DMS53 (cell line): Measurements from ENCODE around the gene SMCO1.
"Not testable (repeated sequence)": the region's sequence is repeated elsewhere in the genome, so short reads cannot be mapped to it uniquely, and the experiment has no call there.

Source experiments
- DNase-seq: peaks from one replicate; lab custom pipeline; 2025; lab: John Stamatoyannopoulos, UW

Gene SMCO1

DNA sequence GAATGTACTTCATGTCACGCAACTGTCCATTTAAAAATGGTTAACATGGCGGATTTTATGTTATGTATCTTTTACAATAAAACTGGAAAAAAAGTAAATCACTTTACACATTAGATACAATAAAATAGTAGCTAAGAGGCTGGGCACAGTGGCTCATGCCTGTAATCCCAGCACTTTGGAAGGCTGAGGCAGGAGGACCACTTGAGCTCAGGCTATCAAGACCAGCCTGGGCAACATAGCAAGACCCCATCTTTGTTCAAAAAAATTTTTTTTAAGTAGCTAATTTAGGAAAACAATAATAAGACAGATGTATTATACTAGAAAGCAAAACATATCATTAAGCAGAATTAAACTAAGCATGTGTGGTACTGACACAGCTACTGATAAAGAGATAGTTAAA, 23.1 kb downstream of the SMCO1 start:
- no peak for DNase-seq

DNA sequence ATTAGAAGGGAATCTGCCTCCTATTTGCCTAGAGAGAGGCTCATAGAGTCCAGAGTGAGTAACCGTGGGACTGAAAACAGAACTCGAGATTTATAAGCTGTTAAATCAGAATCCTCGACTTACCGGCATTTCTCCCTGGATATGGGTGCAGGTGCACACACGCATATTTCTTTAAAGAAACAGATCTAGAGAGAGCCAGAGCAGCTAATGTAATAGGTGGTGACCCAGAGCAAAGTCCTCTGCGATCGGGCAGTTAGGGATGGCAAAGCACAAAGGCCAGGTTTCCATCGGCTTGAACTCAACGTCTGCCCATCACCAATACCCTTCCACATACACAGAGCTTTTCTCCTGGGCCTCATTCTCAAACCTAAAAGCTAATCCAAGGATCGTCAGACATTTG, 25.4 kb downstream of the SMCO1 start:
- no peak for DNase-seq

DNA sequence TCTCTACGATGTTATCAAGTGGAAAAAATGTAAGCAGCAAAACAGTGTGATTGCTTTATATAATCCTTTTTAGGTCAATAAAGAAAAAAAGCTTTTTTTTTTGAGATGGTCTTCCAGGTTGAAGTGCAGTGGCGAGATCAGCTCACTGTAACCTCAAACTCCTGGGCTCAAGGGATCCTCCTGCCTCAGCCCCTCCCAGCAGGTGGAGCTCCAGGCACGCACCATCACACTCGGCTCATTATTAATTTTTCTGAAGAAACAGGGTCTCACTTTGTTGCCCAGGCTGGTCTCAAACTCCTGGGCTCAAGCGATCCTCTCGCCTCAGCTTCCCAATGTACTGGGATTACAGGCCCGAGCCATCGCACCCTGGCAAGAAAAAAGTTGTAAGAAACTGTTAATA, 28.9 kb downstream of the SMCO1 start:
- DNase-seq, result no peak

DNA sequence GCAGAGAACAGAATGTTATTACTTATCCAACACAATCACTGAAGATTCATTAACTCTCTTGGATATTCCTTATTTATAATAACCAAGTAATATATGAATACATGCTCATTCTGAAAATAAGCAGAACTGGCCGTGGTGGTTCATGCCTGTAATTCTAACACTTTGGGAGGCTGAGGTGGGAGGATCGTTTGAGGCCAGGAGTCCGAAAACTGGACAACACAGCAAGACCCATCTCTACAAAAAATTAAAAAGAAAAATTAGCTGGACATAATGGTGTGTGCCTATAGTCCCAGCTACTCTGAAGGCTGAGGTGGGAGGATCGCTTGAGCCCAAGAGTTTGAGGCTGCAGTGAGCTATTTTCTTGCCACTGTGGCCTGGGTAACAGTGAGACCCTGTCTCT, 37.5 kb downstream of the SMCO1 start:
- DNase-seq, result no peak

DNA sequence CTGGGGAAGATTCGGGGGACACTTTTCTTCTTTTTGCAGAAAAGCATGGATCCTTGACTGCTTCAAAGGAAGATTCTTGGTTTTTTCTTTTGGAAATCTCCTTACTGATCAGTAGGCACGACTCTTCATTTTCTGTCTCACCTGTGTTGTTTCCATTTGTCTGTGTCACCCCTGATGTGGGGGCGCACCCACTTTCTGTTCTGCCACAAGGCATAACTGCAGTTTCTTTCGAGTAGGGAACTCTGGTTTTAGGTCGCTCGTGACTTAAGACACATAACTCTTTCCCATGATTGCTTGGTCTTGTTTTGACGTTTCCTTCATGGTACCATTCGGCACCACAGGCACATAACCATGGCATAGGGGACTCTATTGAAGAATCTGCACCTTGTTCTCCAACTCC, 42.9 kb downstream of the SMCO1 start:
- DNase-seq, result no peak

DNA sequence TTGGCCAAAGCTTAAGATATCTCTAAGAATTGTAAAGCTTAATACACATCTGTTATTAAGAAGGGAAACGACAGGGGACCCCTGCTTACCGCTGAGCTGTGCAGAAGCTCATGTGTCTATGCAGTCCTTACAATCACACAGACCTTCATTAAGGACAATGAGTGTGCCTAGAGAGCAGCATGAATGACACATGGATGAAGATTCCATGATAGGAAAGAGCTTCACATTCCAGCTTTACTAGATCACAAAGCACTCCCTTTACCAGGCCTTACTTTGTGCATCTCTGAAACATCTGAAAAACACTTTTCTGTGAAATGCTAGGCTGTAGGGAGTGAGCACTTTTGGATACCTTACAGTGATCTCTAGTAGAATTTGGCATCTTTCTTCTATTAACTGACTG, 43.6 kb downstream of the SMCO1 start:
- DNase-seq, result no peak

DNA sequence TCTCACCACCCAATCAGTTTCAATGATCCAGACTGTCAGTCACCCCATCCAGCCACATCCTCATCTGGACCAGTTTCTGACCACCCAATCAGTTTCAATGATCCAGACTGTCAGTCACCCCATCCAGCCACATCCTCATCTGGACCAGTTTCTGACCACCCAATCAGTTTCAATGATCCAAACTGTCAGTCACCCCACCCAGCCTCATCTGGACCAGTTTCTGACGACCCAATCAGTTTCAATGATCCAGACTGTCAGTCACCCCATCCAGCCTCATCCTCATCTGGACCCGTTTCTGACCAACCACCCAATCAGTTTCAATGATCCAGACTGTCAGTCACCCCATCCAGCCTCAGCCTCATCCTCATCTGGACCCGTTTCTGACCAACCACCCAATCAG, 45.0 kb downstream of the SMCO1 start:
- not testable (repeated sequence) for DNase-seq

DNA sequence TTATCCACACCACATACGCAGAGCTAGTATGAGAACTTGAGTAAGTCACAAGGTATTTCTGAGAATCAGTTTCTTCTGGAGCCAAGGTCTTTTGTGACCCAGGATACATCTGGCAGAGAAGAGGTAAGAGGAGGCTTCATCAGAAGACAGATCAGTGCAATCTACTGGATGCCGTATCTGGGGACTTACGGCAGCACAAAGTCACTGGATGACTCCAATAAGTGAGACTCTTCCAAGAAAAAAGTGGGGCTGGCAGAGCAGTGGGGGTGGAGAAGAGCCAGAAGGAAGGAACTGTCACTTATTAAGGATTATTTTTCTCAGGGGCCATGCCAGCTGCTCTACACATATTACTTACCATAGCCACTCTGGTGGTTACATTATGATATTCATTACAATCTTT, 51.3 kb downstream of the SMCO1 start:
- DNase-seq, result no peak

DNA sequence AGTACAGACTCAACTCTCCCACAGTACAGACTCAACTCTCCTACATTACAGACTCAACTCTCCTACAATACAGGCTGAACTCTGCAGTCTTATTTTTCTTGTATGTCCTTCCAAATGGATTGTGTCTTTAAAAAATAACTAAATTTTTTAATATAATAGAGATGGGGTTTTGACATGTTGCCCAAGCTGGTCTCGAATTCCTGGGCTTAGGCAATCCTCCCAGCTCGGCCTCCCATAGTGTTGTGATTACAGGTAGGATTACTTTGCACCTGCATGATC, 51.7 kb downstream of the SMCO1 start:
- DNase-seq, result no peak

DNA sequence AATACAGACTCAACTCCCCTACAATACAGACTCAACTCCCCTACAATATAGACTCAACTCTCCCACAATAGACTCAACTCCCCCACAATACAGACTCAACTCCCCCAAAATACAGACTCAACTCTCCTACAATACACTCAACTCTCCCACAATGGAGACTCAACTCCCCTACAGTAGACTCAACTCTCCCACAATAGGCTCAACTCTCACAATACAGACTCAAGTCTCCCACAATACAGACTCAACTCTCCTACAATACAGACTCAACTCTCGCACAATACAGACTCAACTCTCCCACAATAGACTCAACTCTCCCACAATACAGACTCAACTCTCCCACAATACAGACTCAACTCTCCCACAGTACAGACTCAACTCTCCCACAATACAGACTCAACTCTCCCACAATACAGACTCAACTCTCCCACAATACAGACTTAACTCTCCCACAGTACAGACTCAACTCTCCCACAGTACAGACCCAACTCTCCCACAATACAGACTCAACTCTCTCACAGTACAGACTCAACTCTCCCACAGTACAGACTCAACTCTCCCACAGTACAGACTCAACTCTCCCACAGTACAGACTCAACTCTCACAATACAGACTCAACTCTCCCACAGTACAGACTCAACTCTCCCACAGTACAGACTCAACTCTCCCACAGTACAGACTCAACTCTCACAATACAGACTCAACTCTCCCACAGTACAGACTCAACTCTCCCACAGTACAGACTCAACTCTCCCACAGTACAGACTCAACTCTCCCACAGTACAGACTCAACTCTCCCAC, 52.3 kb downstream of the SMCO1 start:
- not testable (repeated sequence) for DNase-seq

DNA sequence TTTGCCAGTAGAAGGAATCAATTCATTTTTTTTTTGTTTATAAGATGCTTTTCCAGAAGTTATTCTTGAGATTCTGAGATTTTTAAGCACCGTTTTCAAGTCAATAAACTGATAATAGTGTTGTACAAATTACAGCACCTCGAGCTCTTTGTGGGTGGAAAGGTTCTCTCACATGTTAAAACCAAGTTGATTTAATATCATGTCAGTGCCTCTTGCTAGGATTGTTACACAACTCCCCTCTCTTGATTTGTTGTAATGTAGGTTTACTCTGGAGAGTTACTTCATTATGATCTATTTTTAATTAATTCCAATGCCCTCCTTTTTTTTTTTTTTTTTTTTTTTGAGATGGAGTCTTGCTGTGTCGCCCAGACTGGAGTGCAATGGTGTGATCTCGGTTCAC, 57.1 kb downstream of the SMCO1 start:
- DNase-seq, result no peak

DNA sequence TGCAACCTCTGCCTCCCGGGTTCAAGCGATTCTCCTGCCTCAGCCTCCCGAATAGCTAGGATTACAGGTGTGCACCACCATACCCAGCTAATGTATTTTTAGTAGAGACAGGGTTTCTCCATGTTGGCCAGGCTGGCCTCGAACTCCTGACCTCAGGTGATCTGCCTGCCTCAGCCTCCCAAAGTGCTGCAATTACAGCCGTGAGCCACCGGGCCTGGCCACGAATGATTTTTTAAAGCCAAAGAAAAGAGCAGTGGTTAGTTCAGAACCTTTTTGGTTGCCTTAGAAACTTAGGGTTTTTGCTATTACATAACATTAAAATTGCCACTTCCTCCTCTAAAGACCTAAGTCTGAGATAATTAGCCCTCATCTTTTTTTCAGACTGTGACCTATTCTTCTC, 57.7 kb downstream of the SMCO1 start:
- peak; percentile 6 for DNase-seq
